ENCODE data around the gene EVA1A. TPM values are rescaled to one million over a fixed set of nuclear protein-coding genes. Genes with fewer than 3 reads are reported as not detected.

The EVA1A gene
- total and polyA plus RNA-seq, 4 donors = 30.1 to 102 (median 43.5) TPM

DNA sequence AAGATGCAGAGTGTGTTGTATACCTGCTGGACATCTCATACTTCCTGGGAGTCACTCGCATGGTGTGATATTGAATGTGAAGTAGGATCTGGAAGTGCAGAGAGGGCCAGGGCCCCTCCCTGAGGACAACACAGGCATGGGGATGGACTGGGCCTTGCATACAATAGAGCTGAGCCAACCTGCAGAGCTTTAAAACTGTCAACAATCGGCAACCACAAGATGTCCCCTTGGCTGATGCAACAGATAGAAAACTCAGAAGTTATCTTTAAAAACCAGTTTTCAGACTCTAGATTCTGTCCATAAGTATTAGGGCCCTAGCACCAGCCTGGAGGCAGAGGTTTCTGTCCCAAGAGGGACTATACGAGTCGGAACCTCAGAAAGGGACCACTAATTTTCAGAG lies 19.7 kb downstream of the EVA1A start:
- no peak overlapping the region for H3K9ac ChIP-seq (ENCODE audit: insufficient read depth in 1 of 2, low read length in 2 of 2)
- WGBS, 2 donors = 93% methylated on average over 4 of the region's 4 CpGs
- no peak overlapping the region for H3K4me3 ChIP-seq
- no peaks in the 10 kb centered on the region for H3K36me3 ChIP-seq (ENCODE audit: control insufficient read depth in 4 of 4, insufficient read depth in 4 of 4, low read length in 4 of 4)
- TF ChIP-seq CTCF (IDR thresholded peaks at IDR 0.05; ENCODE audit: control extremely low read depth, extremely low read depth) = no peak
- H3K27ac ChIP-seq (ENCODE audit: low read depth in 1 of 2, low read length in 1 of 2) = no peak overlapping the region
- ATAC-seq (ENCODE audit: insufficient read depth, low FRiP score) (no peak), DNase-seq (no peak)
- H3K27me3 ChIP-seq (ENCODE audit: control insufficient read depth in 3 of 3, insufficient read depth in 3 of 3, low read length in 2 of 3) = no peaks in the 10 kb centered on the region
- H3K4me1 ChIP-seq (ENCODE audit: control insufficient read depth in 5 of 5, insufficient read depth in 5 of 5, low read length in 5 of 5) = peaks cover 0 to 29% (median 5%) of the 10 kb centered on the region in 5 donors
- no peaks in the 10 kb centered on the region for H3K9me3 ChIP-seq (ENCODE audit: control insufficient read depth in 4 of 4, insufficient read depth in 3 of 4, low read length in 3 of 4)

DNA sequence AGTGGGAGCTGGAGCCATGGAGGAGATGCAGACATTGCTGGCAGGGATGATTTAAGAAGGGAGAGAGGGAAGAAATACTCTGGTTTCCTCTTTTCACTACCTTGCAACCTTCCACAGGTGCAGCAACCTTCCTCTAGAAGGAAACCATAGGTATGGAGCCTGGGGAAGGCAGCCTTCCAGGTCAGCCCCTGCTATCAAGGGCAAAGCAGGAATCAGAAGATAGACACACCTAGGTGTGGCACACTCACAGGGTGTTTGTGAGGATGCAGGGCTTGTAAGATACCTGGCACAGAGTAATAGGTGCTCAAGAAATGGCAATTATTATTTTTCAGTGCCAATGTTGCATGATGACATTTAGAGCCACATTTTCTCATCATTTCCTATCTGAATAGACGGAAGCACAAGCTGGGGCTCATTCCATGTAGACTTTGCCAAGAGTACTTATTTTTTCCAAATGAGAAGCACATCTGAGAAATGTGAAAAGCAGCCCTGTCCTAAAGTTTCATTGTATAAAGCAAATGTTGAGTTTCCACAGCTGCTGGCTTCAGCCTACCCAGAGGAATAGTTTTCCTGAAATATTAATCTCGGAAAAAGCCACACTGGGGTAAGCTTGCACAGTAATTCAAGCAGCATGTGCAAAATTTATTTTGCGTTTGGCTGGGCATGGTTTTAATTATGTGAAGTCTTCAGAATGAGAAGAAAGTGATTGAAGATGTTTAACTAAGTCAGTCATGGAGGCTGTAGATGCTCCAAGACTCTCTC lies 20.6 kb downstream of the EVA1A start:
- Histone ChIP-seq H3K9ac (ENCODE audit: insufficient read depth in 1 of 2, low read length in 2 of 2) (no peak overlapping the region), H3K36me3 (ENCODE audit: control insufficient read depth in 4 of 4, insufficient read depth in 4 of 4, low read length in 4 of 4) (no peaks in the 10 kb centered on the region), H3K4me1 (ENCODE audit: control insufficient read depth in 5 of 5, insufficient read depth in 5 of 5, low read length in 5 of 5) (peaks cover 0 to 29% (median 5%) of the 10 kb centered on the region in 5 donors), H3K27ac (ENCODE audit: low read depth in 1 of 2, low read length in 1 of 2) (no peak overlapping the region), H3K9me3 (ENCODE audit: control insufficient read depth in 4 of 4, insufficient read depth in 3 of 4, low read length in 3 of 4) (no peaks in the 10 kb centered on the region), H3K27me3 (ENCODE audit: control insufficient read depth in 3 of 3, insufficient read depth in 3 of 3, low read length in 2 of 3) (no peaks in the 10 kb centered on the region), H3K4me3 (no peak overlapping the region)
- TF ChIP-seq CTCF (IDR thresholded peaks at IDR 0.05; ENCODE audit: control extremely low read depth, extremely low read depth) = no peak
- 76 to 86% methylated on average over 3 of the region's 3 CpGs for WGBS, 2 donors
- no peak for ATAC-seq (ENCODE audit: insufficient read depth, low FRiP score)
- DNase-seq = peak; percentile 75 to 98 (median 96)

DNA sequence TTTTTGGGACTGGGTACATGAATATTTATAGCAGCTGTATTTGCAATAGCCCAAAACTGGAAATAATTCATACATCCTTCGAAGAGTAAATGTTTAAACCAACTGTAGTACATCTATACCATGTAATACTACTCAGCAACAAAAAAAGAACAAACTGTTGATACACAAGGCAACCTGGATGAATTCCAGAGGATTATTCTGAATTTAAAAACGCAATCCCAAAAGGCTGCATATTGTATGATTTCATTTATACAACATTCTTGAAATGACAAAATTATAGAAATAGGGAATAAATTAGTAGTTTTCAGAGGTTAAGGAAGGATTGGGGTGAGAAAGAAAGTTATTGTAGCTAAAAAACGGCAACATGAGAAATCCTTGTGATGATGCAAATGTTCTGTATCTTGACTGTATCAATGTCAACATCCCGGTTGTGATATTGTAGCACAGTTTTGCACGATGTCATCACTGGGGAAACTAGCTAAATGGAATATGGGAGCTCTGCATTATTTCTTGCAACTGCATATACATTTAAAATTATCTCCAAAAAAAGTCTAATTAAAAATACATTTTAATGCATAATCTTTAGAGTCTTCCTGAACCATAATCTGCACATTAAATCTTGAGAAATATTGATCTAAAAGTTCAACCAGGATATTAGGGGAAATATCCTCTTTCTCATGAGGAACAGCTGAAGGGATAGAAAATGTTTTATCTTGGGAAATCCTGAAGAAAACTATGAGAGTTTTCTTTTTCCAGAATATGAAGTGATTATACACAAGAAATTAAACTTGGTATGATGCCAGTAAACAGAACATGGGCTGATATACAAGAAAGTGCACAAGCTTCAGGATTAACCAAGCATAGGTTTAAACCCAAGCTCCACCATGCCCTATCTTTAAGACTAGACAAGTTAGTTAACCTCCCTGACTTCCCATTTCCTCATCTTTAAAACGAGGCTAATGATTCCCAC lies 21.9 kb downstream of the EVA1A start:
- Histone ChIP-seq H3K9me3 (ENCODE audit: control insufficient read depth in 4 of 4, insufficient read depth in 3 of 4, low read length in 3 of 4) (no peaks in the 10 kb centered on the region), H3K9ac (ENCODE audit: insufficient read depth in 1 of 2, low read length in 2 of 2) (no peak overlapping the region), H3K4me3 (no peak overlapping the region), H3K27ac (ENCODE audit: low read depth in 1 of 2, low read length in 1 of 2) (no peak overlapping the region), H3K36me3 (ENCODE audit: control insufficient read depth in 4 of 4, insufficient read depth in 4 of 4, low read length in 4 of 4) (no peaks in the 10 kb centered on the region), H3K27me3 (ENCODE audit: control insufficient read depth in 3 of 3, insufficient read depth in 3 of 3, low read length in 2 of 3) (no peaks in the 10 kb centered on the region), H3K4me1 (ENCODE audit: control insufficient read depth in 5 of 5, insufficient read depth in 5 of 5, low read length in 5 of 5) (peaks cover 0 to 29% (median 5%) of the 10 kb centered on the region in 5 donors)
- ATAC-seq (ENCODE audit: insufficient read depth, low FRiP score) (no peak), DNase-seq (peak in 2 of 3 donors; percentile 61 to 74)
- WGBS, 2 donors = 73 to 78% methylated on average over 6 of the region's 6 CpGs
- TF ChIP-seq CTCF (IDR thresholded peaks at IDR 0.05; ENCODE audit: control extremely low read depth, extremely low read depth) = no peak
